ENCODE data around the gene CNTNAP5. TPM values are rescaled to one million over a fixed set of nuclear protein-coding genes. Genes with fewer than 3 reads are reported as not detected.

The CNTNAP5 gene
- total RNA-seq, 2 donors from 2014 or later: not detected

GRCh38 chr2:124602759-124603158 is 577.7 kb downstream of the CNTNAP5 start:
- Histone ChIP-seq H3K4me1 (ENCODE audit: control insufficient read depth in 1 of 2, low read depth in 2 of 2) (no peaks in the 10 kb centered on the region), H3K27ac (no peak overlapping the region), H3K9me3 (no peaks in the 10 kb centered on the region), H3K36me3 (no peaks in the 10 kb centered on the region), H3K4me3 (no peak overlapping the region), H3K27me3 (replicated peaks; ENCODE audit: insufficient read depth) (no peaks in the 10 kb centered on the region)
- DNase-seq (ENCODE audit: low spot score): no peak
- ATAC-seq (ENCODE audit: insufficient number of reproducible peaks, low FRiP score, low read depth): no peak
- TF ChIP-seq CTCF (IDR thresholded peaks at IDR 0.05): no peak

- no peaks in the 10 kb centered on the region for H3K27me3 ChIP-seq (replicated peaks; ENCODE audit: insufficient read depth)
- no peaks in the 10 kb centered on the region for H3K4me1 ChIP-seq (ENCODE audit: control insufficient read depth in 1 of 2, low read depth in 2 of 2)
- no peak overlapping the region for H3K27ac ChIP-seq
- no peaks in the 10 kb centered on the region for H3K9me3 ChIP-seq
- no peak for TF ChIP-seq CTCF (IDR thresholded peaks at IDR 0.05)
- ATAC-seq (ENCODE audit: insufficient number of reproducible peaks, low FRiP score, low read depth): no peak
- no peak overlapping the region for H3K4me3 ChIP-seq
- DNase-seq (ENCODE audit: low spot score): no peak
- no peaks in the 10 kb centered on the region for H3K36me3 ChIP-seq
Observed at GRCh38 chr2:124604940-124605339, 579.9 kb downstream of the CNTNAP5 start.

DNA sequence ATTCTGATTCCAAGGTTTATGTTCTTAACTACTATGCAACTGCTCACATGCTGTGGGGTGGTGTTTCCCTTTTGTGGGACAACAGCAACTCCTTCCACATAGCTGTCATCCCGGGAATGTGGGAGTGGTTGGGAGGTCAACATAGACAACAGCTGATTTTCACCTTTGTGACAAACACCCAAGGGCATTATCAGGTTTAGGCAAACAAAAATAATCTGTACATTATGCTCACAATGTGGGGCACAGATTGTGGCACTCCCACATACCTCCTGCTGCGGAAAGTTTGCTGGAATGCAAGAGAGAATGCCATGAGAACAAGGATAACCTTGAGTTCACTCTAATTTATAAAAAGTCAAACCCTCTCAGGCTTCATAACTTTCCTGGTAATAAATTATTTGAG is 582.6 kb downstream of the CNTNAP5 start:
- Histone ChIP-seq H3K4me1 (ENCODE audit: control insufficient read depth in 1 of 2, low read depth in 2 of 2) (no peaks in the 10 kb centered on the region), H3K36me3 (no peaks in the 10 kb centered on the region), H3K9me3 (no peaks in the 10 kb centered on the region), H3K27me3 (replicated peaks; ENCODE audit: insufficient read depth) (no peaks in the 10 kb centered on the region), H3K4me3 (no peak overlapping the region), H3K27ac (no peak overlapping the region)
- no peak for ATAC-seq (ENCODE audit: insufficient number of reproducible peaks, low FRiP score, low read depth)
- no peak for TF ChIP-seq CTCF (IDR thresholded peaks at IDR 0.05)
- DNase-seq (ENCODE audit: low spot score): no peak

- Histone ChIP-seq H3K27ac (no peak overlapping the region), H3K27me3 (replicated peaks; ENCODE audit: insufficient read depth) (no peaks in the 10 kb centered on the region), H3K9me3 (no peaks in the 10 kb centered on the region), H3K36me3 (no peaks in the 10 kb centered on the region), H3K4me1 (ENCODE audit: control insufficient read depth in 1 of 2, low read depth in 2 of 2) (no peaks in the 10 kb centered on the region), H3K4me3 (no peak overlapping the region)
- no peak for TF ChIP-seq CTCF (IDR thresholded peaks at IDR 0.05)
- DNase-seq (ENCODE audit: low spot score) (no peak), ATAC-seq (ENCODE audit: insufficient number of reproducible peaks, low FRiP score, low read depth) (no peak)
Observed at GRCh38 chr2:124609667-124610066, 584.6 kb downstream of the CNTNAP5 start.

GRCh38 chr2:124610141-124610540 is 585.1 kb downstream of the CNTNAP5 start:
- H3K9me3 ChIP-seq: no peaks in the 10 kb centered on the region
- H3K36me3 ChIP-seq: no peaks in the 10 kb centered on the region
- H3K27ac ChIP-seq: no peak overlapping the region
- no peaks in the 10 kb centered on the region for H3K4me1 ChIP-seq (ENCODE audit: control insufficient read depth in 1 of 2, low read depth in 2 of 2)
- ATAC-seq (ENCODE audit: insufficient number of reproducible peaks, low FRiP score, low read depth): no peak
- no peak overlapping the region for H3K4me3 ChIP-seq
- no peak for TF ChIP-seq CTCF (IDR thresholded peaks at IDR 0.05)
- no peak for DNase-seq (ENCODE audit: low spot score)
- H3K27me3 ChIP-seq (replicated peaks; ENCODE audit: insufficient read depth): no peaks in the 10 kb centered on the region
